NCI-H2171 (cell line): ENCODE data around the gene NUP62.

ENCODE experiments used
- DNase-seq: peaks from one replicate; lab custom pipeline; 2025; lab: John Stamatoyannopoulos, UW

The NUP62 gene

DNA sequence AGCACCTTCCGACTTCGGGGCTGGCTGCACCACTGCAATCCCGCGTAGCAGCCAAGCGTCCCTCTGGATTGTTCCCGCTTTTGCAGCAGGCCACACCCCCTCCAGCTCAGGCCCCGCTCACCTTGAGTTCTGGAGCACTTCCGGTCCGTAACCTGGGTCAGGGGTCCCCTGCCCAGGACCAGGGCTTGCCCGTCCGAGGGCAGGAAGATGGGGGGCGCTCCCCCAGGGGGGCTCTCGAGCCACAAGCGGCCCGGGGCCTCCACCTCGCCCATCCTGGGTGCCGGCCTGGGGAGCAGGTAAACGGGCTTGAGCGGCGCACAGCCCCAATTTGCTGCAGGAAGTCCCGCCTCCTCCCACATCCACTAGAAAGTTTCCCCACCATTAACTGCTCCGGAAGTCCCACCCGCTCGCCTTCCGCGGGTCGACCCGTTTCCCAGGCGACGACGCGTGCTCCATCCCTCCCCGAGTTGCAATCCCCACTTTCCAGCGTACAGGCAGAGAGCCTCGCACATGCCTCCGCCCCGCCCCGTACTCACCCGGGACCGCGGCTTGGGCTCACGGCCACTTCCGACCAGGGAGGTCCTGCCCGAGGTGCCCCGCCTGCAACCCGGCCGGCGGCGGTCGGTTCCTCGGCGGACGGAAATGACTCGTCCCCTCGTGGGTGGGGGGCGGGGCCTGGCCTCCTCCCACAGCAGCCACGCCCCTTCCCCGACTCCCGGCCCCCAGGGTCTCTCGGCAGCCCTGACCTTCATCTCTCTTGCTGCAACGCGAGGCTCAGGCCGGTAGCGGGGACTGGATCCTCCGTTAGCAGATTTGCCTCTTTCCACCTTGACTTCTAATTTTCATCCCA is 62.1 kb downstream of the NUP62 start, which contains the start of gene PNKP:
Gene PNKP, minus strand, starts transcription at position 644 of the 850 bp plus-strand sequence. Its CDS starts 372 bp downstream, at position 272.
- peak; percentile 89 for DNase-seq

DNA sequence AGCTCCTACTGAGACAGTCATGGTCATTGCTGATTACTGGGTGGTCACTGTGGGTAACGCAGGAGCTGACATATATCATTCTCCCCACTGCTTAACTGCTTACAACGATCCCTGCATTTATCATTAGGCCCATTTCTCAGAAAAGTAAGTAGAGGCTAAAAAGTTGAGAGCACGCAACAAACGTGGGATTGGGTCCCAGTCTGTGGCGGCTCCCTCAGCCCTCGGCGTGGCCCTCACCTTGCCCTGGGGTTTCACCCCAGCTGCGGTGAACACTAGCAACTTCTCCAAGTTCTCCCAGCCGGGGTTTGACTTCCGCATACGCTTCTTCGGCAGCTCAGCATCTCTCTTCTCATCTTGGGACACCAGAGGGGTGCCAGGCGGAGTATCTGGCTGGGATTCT is 64.4 kb downstream of the NUP62 start:
- no peak for DNase-seq

DNA sequence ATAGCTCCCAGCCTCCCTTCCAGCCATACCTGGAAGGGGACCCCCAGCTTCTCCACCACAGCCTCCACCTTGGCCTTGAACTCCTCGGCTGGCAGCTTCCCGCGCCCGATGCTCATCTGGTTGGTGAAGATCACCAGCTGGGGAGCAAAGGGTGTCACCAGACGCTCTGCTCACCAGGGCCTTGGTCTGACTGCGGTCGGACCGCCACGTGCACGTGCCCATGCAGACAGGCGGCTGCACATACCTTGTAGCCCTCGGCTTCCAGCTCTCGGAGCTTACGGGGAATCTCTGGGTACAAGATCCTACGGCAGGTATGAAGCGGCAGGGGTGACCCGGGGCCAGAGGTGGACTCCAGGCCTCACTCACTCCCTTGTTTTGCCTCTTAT is 65.4 kb downstream of the NUP62 start:
- DNase-seq = no peak

DNA sequence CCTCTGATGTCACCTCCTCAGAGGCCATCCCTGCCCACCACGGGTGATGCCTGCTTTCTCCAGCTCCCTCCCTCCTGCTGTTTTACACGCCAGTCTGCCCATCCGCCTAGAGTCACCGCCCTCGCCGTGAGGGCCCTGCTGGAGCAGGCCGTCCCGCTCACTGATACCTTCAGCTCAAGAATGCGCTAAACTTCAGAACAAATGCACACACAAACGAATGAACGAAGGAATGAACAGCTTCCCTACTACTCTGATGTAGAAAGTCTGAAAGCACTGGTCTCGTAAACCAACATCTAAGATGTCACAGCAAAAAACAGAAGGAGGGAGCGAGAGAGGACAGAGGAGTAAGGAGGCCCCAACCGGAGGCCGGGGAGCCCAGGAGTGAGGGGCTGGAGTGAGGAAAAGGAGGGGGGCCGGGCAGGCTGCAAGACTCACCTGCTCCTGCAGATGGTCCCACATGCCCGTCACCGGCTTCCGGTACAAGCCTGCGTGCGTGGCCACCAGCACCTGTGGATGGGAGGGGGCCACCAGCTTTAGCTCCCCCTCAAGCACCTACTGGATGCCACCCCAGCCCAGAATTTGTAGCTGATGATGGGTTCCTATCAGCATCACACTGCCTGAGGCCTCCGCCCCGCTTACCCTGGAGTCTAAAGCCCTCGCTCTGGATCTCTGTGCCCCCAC is 65.9 kb downstream of the NUP62 start:
- no peak for DNase-seq

DNA sequence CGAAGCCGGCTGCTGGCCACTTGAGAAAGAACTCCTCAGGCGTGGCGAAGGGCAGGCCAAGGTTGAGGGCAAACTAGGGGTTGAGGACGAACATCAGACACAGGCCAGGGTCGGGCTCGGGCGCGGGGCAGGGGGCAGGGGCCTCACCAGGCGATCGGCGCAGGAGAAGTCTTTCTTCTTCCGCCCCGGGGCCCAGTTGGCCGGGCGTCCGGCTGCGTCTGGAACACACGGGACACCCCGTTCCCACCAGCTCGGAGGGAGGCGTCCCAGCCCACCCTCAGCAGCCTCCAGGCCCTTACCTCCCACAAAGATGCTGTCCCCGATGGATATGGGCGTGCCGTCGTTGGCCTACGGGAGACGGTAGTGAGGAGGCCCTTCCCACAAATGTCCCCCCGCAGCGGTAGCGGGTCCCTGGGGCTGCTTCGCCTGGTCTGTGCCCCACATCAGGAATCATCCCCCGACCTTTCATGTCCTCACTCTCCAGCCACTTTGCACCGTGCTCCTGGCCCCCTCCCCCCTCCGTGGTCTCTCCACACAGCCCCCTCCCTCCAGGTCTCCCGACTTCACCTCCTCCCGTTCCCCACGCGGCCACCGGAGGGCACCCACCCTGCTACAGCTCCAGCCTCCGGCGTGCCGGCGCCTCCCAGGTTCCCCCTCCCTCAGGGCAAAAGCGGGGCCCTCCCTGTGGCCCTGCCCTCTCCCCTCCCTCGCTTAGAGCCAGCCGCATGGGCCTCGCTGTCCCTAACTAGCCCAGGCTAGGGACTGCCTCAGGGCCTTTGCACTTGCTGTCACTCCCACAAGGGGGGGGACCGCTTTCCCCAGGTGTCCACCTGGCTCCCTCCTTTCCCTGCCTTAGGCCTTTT is 66.7 kb downstream of the NUP62 start:
- DNase-seq = peak; percentile 7

DNA sequence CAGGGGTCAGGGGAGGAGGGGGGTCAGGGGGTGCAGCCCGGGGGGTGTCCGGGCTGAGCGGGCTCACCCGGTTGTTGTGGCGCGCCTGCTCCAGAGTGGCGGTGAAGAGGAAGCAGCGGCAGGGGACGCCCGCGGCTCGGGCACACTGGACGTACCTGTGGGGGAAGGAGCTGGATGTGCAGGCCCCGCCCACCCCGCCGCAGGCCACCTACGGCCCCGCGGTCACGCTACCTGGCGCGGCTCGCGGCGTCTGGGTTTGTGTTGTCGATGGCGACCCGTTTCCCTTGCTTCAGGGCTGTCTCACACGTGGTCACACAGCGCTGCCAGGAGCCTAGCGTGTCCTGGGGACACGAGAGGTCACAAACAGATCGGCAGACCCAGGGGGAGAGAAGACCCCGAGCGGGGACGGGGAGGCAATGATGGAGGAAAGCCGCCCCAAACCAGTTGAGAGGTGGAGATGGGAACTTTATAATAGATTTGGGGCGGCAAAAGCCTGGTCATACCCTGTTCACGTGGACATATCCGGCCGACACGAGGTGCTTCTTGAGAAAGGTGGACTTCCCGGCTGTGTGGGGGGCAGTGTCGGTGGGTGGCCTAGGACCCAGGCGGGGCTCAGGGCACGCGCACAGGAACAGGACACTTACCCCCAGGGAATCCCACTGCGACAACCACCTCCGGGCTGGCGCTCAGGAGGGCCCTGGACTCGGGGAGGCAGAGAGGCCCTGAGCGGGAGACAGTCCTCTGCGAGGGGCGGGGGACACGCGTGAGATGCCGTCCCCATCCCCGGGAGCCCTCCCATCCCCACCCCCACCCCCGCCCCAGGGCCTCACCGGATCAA is 67.5 kb downstream of the NUP62 start:
- no peak for DNase-seq

DNA sequence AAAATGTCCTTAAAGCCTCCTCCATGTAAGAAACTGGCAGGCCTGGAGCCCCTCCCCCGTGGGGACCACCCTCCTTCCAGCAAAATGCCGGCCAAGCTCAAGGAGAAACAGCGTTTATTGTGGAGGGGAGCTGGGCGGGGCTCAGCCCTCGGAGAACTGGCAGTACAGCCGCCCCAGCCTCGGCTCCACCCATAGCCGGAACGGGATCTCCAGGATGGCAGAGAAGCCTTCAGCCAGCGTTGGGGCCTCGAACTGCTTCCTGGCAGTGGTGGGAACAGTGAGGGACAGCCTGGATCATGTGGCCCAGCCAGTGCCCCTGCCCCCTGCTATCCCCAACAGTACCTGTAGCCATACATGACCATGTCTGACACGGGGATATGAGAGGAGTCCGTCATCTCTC is 68.2 kb downstream of the NUP62 start:
- DNase-seq = no peak

DNA sequence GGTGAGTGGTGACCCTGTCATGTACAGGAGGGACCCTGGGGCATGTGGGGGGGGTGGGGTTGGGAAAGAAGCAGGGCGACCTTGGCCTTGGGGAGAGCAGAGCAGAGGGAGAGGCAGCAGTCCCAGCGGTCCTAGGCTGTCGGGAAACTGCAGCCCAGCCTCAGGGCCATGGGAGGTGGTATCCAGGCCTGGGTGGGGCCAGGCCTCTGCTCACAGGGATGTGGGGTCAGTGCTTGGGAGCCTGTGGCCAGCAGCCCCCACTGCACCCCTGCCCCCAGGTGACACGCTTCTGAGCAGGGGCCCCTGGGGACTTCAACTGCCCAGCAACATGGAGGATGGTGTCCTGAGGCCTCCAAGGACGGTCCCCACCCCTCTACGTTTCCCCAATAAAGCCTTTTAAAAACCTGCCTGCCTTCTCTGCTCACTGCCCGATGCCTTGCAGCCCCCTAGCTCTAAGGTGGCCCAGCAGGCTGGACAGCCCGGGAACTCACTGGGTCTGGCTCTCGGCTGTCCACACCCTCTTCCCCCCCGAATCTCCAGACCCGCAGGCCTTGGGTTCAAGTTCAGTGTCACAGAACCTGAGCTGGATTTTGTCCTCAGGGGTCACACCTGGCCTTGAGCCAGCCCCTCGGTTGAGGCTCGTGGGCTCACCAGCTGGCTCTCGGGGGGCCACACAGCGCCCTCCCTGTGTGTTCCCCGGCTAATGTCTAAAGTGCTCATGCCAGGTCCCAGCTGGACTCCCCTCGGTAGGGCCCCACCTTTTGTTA is 68.8 kb downstream of the NUP62 start:
- no peak for DNase-seq

DNA sequence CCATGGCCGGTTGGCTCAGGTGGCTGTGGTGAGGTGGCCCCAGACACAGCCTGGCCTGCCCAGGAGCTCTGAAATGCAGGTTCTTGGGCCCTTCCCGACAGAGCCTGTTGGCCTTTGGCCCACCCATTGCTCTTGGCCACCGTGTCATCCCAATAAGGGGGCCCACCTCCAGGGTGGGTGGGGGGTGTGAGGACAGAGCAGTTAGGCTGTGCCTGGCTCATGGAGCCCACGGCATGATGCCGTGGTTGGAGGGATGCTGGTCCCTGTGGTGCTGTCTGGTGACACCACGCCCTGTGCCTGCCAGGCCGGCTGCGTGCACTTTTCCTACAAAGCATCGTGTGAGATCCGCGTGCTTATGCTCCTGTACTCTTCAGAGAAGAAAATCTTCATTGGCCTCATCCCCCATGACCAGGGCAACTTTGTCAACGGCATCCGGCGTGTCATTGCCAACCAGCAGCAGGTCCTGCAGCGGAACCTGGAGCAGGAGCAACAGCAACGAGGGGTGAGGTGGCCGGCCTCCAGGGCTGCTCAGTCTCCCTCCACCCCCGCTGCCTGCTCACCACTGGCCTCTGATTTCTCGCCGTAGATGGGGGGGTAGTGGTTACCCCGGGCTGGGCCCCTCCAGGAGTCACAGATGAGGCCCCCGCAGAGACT is 69.5 kb downstream of the NUP62 start:
- DNase-seq = no peak

DNA sequence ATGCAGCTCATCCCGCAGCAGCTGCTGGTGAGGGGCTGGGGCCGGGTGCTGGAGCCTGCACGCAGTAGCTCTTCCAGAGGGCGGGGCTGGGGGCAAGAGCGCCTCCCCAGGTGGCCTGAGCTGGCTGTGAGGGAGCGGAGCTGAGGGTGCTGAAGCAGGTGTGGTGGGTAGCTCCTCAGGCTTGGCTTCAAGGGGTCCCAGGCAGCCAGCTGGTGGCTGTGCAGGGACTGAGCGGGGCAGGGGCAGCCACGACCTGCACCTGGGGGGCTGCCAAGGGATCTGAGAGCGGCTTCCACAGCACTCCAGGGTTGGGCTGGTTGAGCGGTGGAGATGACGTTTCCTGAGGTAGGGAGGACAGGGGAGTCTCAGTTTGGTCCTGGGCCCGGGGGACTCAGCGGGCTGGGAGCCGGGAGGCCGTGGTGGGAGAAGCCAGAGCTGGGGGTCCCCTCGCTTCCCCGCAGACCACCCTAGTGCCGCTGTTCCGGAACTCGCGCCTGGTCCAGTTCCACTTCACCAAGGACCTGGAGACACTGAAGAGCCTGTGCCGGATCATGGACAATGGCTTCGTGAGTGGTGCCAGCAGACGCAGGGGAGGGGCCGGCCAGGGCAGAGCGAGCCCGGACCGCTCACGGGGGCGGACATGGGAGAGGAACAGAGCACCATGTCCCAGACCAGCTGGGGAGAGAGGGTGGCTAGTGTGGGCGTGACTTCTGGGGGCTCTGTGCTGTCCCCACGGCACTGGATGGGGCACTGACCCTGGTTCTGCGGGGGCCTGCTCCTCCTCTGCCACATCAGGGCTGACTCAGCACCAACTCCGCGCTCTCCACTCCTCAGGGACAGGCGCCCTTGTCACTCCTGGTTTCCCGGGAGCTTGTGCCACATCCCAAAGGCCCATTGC is 71.0 kb downstream of the NUP62 start:
- no peak for DNase-seq

DNA sequence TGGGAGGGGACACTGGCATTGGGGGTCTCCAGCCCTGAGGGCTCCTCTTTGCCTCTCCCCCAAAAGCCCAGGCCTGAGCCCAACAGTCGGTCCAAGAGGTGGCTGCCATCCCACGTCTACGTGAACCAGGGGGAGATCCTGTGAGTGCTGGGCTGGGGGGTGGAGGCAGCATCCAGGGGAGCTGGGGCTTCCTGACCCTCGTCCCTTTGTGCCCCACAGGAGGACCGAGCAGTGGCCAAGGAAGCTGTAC is 71.5 kb downstream of the NUP62 start:
- no peak for DNase-seq

DNA sequence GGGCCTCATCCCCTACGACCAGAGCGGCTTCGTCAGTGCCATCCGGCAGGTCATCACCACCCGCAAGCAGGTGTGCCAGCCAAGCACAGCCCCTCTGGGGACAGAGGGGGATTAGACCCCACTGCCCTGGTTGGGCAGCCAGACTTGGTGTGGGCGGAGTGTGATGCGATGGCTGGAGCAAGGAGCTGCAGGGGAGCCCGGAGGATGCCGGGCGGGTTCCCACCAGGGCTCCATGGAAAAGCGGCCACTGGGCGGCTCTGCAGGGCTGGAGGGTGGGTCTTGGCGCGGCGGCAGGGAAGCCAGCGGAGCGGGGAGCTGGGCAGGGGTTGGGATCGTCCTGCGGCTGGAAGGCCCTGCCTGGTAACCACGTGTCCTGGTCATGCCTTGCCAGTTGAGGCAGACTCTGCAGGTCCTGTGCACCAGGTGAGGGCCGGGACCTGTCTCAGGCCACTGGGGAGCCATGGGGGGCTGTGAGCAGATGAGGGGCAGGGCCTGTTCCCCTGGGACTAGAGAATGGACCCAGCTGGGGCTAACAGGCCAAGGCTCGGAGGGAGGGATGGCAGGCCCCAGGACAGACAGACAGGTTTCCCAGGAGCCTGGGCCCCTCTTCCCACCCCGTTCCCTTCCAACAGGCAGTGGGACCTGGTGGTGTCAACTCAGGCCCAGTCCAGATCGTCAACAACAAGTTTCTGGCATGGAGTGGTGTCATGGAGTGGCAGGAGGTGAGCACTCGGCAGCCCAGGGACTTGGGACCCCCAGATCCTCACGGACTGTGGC is 72.1 kb downstream of the NUP62 start:
- no peak for DNase-seq
